SIG-M5 treated with dmso at 0.1 percent for 504 hours (cell line): ENCODE results near the gene MAGI1.
A peak's percentile ranks its signal among the peaks of the same experiment; 100 is the strongest.

Experiments used
- DNase-seq: peaks from one replicate; lab custom pipeline; 2025; ENCODE audit not compliant: unreplicated experiment; lab: John Stamatoyannopoulos, UW

MAGI1 gene

GRCh38 chr3:65445573-65446169, 593.0 kb downstream of the MAGI1 start:
- DNase-seq: no peak

GRCh38 chr3:65444447-65444815, 594.3 kb downstream of the MAGI1 start:
- DNase-seq: no peak

DNA sequence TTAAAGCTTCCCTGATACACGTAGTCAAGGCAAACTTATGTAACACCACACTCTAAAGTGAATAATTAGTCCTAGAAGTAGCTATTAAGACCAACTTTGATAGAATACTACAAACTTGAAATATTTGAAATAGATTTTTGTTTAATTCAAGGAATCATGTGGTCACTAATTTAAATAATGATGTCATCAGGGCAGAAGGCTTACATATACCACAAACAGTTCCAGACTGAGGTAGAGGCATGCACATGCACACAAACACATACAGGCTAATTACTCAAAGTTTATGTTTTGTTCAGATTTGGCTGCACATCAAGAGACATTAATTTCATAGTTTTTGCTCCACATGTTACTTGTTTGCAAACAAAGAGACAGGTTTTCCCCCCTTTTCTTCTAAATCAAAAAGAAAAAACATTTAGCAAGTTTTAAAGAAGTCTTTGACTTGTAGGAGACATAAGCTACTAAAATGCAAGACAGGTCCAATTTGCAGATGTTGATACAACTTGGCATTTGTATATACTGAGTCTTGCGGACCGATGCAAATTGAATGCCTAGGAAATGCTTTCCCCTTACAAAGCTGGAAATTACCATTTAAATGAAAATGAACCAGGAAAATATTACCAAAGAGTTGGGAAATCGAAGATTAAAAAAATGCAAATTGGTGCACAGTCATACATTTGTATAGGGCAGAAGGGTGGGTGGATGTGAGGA, 594.8 kb downstream of the MAGI1 start:
- no peak for DNase-seq

DNA sequence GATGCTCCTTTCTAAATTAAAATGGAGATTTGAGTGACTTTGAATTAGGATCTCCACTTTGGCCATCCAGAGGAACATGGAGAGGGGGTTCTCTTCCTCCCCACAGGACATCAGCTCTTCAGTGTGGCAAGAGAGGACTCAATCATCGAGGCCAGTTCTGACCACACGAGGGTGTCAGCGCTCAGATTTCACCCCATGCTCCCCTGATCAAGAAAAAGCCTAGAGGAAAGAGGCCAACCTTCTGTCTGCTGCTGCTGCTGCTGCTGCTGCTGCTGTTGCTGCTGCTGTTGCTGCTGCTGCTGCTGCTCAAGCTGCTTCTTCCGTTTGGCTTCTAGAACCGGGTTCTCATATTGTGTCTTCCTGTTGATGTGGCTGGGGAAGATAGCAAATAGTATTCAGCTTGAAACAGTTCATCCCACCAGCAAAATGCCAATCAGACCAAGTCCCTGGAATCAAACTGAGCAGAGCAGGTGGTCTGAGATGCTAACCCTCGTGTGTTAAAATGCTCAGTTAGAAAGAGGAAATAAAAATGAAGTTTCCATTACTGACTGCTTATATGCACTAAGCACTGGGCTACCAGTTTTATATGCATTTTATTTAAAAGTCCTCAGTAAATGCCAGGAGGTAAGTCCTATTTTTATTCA, 599.0 kb downstream of the MAGI1 start:
- DNase-seq: peak; percentile 13

- DNase-seq: no peak
Observed at GRCh38 chr3:65438612-65439011, 600.1 kb downstream of the MAGI1 start.

GRCh38 chr3:65438096-65438495, 600.6 kb downstream of the MAGI1 start:
- DNase-seq: no peak

DNA sequence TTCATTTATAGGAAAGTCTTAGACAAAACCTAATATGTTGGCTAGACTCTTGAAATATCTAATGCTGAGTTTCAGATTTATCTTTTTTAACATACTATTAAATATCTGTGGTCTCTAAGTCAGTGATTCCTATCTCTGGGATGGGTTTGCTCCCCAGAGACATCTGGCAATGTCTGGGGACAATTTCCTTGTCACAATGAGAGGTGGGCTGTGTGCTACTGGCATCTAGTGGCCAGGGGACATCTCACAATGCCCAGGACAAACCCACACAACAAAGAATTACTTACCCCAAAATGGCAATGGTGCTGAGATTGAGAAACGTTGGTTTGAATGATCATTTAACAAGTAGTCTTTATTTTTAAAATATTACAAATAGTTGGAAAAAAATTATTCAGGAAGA, 602.1 kb downstream of the MAGI1 start:
- DNase-seq: no peak

- no peak for DNase-seq
Observed at GRCh38 chr3:65433480-65433879, 605.2 kb downstream of the MAGI1 start.

GRCh38 chr3:65432388-65433003, 606.2 kb downstream of the MAGI1 start:
- no peak for DNase-seq

DNA sequence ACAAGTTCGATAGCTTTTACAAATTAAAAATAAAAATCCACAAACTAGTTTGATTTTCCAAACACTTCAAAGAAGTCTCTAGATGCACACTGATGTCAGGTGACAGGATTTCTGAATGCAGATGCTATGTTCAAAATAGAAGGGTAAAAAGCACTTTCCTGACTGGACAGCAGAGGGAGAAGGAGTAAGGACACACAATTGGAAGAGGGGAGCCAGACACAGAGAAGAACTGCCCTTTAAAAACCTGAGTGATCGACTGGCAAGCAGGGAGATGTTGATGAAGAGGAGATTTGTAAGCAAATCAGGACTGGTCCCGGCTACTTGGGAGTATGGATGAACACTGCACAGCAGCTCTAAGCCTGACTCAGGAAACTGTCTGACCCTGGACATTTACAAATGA, 612.8 kb downstream of the MAGI1 start:
- peak; percentile 6 for DNase-seq

GRCh38 chr3:65422154-65422553, 616.6 kb downstream of the MAGI1 start:
- DNase-seq: no peak

GRCh38 chr3:65419233-65419632, 619.5 kb downstream of the MAGI1 start:
- no peak for DNase-seq

GRCh38 chr3:65413891-65414290, 624.8 kb downstream of the MAGI1 start:
- DNase-seq: no peak

- no peak for DNase-seq
Observed at GRCh38 chr3:65412588-65412987, 626.1 kb downstream of the MAGI1 start.

DNA sequence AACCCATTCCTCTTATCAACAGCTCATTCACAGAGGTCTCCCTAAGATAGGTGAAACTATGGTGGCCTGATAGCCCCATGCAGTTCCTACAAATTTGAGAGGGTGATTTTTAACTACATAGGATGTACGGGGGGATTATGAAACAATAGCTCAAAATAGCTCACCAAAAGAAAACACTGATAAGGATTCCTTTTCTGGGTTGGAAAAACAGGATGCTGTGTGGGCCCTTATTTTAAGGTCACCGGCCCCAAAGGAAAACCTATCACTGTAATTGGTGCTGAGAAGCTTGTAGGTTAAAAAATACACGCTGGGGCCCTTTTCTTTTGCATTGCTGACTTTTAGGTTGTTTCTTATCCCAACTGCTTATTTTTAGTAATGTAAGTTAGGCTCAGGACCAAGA, 627.4 kb downstream of the MAGI1 start:
- no peak for DNase-seq

DNA sequence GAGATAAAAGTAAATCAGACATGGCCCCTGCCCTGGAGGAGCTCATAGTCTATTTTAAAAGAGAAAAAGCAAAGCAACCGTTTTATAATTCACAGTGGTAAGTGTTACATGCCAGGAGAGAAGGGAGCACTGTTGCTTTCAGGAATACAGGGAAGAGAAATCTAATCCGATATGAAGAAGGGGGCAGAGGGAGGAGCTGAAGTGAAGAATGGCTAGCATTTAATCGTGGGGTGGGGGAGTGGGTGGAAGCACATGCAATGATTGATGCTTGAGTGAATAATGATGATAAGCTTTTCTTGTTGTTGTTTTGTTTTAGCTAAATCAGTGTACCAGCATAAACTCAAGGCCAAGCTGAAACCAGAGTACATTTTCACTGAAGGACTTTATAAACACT, 629.5 kb downstream of the MAGI1 start:
- DNase-seq: no peak

- no peak for DNase-seq
Observed at GRCh38 chr3:65408531-65409175, 630.1 kb downstream of the MAGI1 start.

GRCh38 chr3:65406470-65406869, 632.2 kb downstream of the MAGI1 start:
- no peak for DNase-seq

DNA sequence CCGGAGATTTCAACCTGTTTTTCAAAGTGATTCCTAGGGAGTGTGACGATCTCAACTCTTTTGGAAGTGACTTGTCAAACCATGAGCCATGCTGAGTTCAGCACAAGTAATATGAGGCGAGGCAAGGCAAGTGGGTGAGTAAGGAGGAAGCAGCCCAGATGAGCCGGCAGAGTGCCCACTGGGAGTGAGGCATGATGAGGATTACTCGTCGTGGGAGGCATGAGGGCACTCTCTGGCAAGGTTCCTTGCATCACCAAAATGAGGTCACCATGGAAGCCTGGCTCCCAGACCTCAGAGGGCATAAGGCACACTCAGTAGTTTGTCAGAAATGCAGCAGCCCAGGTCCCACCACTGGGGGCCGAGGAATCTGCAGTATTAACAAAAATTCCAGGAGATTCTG, 636.1 kb downstream of the MAGI1 start:
- no peak for DNase-seq

DNA sequence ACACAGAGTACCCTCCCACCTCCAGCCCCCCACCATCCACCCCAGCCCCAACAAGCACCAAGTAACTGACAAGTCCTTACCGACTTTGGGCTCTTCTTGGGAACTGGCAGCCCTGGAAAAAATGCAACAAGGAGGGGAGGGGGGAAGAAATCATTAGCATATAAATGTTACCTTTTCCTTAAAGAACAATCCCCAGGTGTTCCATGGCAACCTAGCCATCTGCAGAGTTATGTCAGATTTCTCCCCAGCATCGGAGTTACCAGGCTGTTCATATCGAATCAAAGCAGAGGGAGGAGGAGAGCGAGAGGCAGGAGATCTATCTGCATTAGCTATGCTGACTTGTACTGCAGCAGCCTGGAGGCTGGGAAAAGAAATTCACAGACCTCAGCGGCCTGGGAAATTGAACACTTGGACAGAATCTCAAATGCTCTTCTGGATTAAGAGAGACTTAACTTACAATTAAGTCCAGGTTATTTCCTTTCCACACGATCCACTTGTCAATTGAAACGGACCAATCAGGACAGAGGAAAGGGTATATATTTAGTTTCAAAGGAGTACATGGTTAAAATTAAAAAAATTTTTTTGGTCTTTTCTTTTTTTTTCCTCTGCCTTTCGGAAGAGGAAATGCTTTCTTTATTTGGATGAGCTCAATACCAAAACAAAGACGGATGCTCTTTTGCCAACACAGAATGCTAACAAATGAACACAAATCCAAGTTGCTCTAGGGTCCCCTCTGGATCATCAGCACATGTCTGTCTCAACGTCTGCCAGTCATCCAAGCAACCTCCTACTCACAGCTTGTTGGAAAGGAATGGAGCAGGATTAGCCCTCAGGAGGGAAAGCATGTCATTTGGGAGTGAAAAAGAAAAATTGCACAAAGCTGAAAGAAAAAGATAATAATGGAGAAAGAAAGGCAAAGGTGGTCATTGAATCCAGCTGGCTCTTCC, 637.1 kb downstream of the MAGI1 start:
- DNase-seq: no peak

DNA sequence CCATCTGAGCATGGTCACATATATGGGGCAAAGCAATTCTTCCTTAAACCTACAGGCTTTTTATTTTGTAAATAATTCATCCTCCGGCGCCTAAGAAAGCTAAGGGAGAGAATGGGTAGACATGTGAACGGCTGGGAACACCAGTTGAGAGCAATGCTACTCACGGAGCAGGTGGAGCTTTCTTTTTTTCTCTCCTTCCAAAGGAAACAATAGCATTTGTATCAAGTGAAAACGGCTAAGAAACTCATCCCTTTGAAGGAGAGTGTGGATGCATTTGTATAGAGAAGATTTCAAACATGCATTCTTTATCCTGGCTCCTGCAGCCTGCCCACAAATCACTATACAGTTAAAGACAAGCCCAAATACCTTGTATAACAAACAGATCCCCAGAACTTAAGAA, 637.8 kb downstream of the MAGI1 start:
- DNase-seq: no peak
